HL-60 (cell line): ENCODE measurements around the gene TMEM94.

Experiments used
- CTCF ChIP-seq: IDR thresholded peaks from one replicate; pipeline ENCODE4 v1.5.1; 2011; ENCODE audit warnings: low read length, control low read depth, inconsistent platforms; ENCODE audit not compliant: insufficient read depth
- POLR2AphosphoS5 ChIP-seq: IDR thresholded peaks from 2 replicates; pipeline ENCODE4 v1.6.1; 2012; ENCODE audit warnings: low read depth
- REST ChIP-seq: IDR thresholded peaks from 2 replicates; pipeline ENCODE4 v1.6.1; 2012; ENCODE audit warnings: low read depth; ENCODE audit not compliant: insufficient replicate concordance
- SPI1 ChIP-seq: IDR thresholded peaks from 2 replicates; pipeline ENCODE4 v1.6.1; 2012; ENCODE audit warnings: low read depth, mild to moderate bottlenecking, borderline replicate concordance

GRCh38 chr17:75530837-75531720 lies 74.6 kb downstream of the TMEM94 start:
- TF ChIP-seq CTCF = no peak
- no peak for TF ChIP-seq REST
- TF ChIP-seq POLR2AphosphoS5 = no peak
- TF ChIP-seq SPI1 = no peak
